Neural cell (in vitro differentiated cells): ENCODE data around the gene CCDC148. TPM values are rescaled to one million over a fixed set of nuclear protein-coding genes. Genes with fewer than 3 reads are reported as not detected.

Experiments used
- H2AFZ ChIP-seq: fragments of 200-600, 300-800 bp; sonication (generic), shearing (Covaris generic); 2 replicates; pipeline ENCODE4 v1.6.0; 2014; ENCODE audit warnings: low read depth, mild to moderate bottlenecking, antibody characterized with exemption, low read length, moderate library complexity
- H3F3A ChIP-seq: fragments of 200-600 bp; shearing (Covaris generic); 2 replicates; pipeline ENCODE4 v1.6.1; 2016; ENCODE audit warnings: mild to moderate bottlenecking, moderate library complexity, mixed read lengths, antibody characterized with exemption, low read length; ENCODE audit not compliant: insufficient read depth, poor library complexity, severe bottlenecking
- H3K27ac ChIP-seq: fragments of 200-600, 300-800 bp; sonication (generic), shearing (Covaris generic); 2 replicates; pipeline ENCODE4 v1.5.1; 2014; ENCODE audit warnings: mild to moderate bottlenecking, low read length, moderate library complexity
- H3K27me3 ChIP-seq: fragments of 300-800, 200-600 bp; sonication (generic), shearing (Covaris generic); 2 replicates; pipeline ENCODE4 v1.6.0; 2014; ENCODE audit warnings: mild to moderate bottlenecking, low read depth, low read length, moderate library complexity; ENCODE audit not compliant: insufficient read depth
- H3K36me3 ChIP-seq: fragments of 300-800, 200-600 bp; sonication (generic), shearing (Covaris generic); 2 replicates; pipeline ENCODE4 v1.5.1; 2014; ENCODE audit warnings: mild to moderate bottlenecking, antibody characterized with exemption, low read length, moderate library complexity; ENCODE audit not compliant: insufficient read depth
- H3K4me2 ChIP-seq: fragments of 300-800, 200-600 bp; sonication (generic), shearing (Covaris generic); 2 replicates; pipeline ENCODE4 v1.6.0; 2014; ENCODE audit warnings: mild to moderate bottlenecking, low read length
- H3K4me3 ChIP-seq: fragments of 300-800, 200-600 bp; sonication (generic), shearing (Covaris generic); 2 replicates; pipeline ENCODE4 v1.5.1; 2014; ENCODE audit warnings: mild to moderate bottlenecking, low read length, moderate library complexity
- H3K79me2 ChIP-seq: fragments of 200-600 bp; shearing (Covaris generic); replicated peaks from 2 replicates; pipeline ENCODE4 v1.6.0; 2014; ENCODE audit warnings: mild to moderate bottlenecking, low read length, moderate library complexity; ENCODE audit not compliant: insufficient read depth
- H3K9ac ChIP-seq: fragments of 300-800, 200-600 bp; sonication (generic), shearing (Covaris generic); 2 replicates; pipeline ENCODE4 v1.6.1; 2016; ENCODE audit warnings: mild to moderate bottlenecking, low read length, mixed read lengths
- H3K9me2 ChIP-seq: fragments of 200-600 bp; shearing (Covaris generic); 2 replicates; pipeline ENCODE4 v1.6.1; 2016; ENCODE audit warnings: mild to moderate bottlenecking, low read length, mixed read lengths; ENCODE audit not compliant: insufficient read depth
- H3K9me3 ChIP-seq: fragments of 200-600, 300-800 bp; sonication (generic), shearing (Covaris generic); 2 replicates; pipeline ENCODE4 v1.6.1; 2016; ENCODE audit warnings: mild to moderate bottlenecking, mixed run types, low read length, moderate library complexity, mixed read lengths
- H4K20me1 ChIP-seq: fragments of 200-600 bp; shearing (Covaris generic); 2 replicates; pipeline ENCODE4 v1.6.1; 2016; ENCODE audit warnings: mild to moderate bottlenecking, mixed run types; ENCODE audit not compliant: insufficient read depth
- CTCF ChIP-seq: fragments of 450-650 bp; IDR thresholded peaks from 2 replicates; pipeline ENCODE4 v1.5.1; 2014; ENCODE audit warnings: antibody characterized with exemption, mild to moderate bottlenecking, moderate library complexity; ENCODE audit not compliant: poor library complexity, severe bottlenecking
- EP300 ChIP-seq: fragments of 450-650 bp; conservative IDR thresholded peaks from 2 replicates; pipeline ENCODE4 v1.6.1; 2014; ENCODE audit warnings: antibody characterized with exemption, mild to moderate bottlenecking, moderate library complexity; ENCODE audit not compliant: poor library complexity, severe bottlenecking
- EZH2 ChIP-seq: fragments of 200-600, 300-800 bp; shearing (Covaris generic), sonication (generic); IDR thresholded peaks from 2 replicates; pipeline ENCODE4 v1.6.1; 2014; ENCODE audit warnings: antibody characterized with exemption, low read length, borderline replicate concordance, mild to moderate bottlenecking; ENCODE audit not compliant: insufficient read depth, poor library complexity, severe bottlenecking
- MXI1 ChIP-seq: fragments of 450-650 bp; conservative IDR thresholded peaks from 2 replicates; pipeline ENCODE4 v1.6.1; 2014; ENCODE audit warnings: antibody characterized with exemption, mild to moderate bottlenecking; ENCODE audit not compliant: poor library complexity, severe bottlenecking
- POLR2AphosphoS5 ChIP-seq: IDR thresholded peaks from 2 replicates; pipeline ENCODE4 v1.6.1; 2012
- RAD21 ChIP-seq: fragments of 450-650 bp; conservative IDR thresholded peaks from 2 replicates; pipeline ENCODE4 v1.6.1; 2014; ENCODE audit warnings: antibody characterized with exemption, mild to moderate bottlenecking, moderate library complexity
- REST ChIP-seq: IDR thresholded peaks from 2 replicates; pipeline ENCODE4 v1.6.1; 2012; ENCODE audit warnings: borderline replicate concordance
- SMC3 ChIP-seq: fragments of 450-650 bp; conservative IDR thresholded peaks from 2 replicates; pipeline ENCODE4 v1.6.1; 2014; ENCODE audit warnings: antibody characterized with exemption, mild to moderate bottlenecking, moderate library complexity; ENCODE audit not compliant: poor library complexity
- TAF1 ChIP-seq: IDR thresholded peaks from 2 replicates; pipeline ENCODE4 v1.6.1; 2012; ENCODE audit warnings: low read depth
- polyA plus RNA-seq: library from polyadenylated mRNA; depleted of rRNA; stranded (reverse); fragments of >200 nt; gene quantifications from 2 replicates; pipeline ENCODE4 v1.2.3, GENCODE V29; 2014

CCDC148 gene
- polyA plus RNA-seq, 1 donor from 2014 or later, result 1.8 TPM

DNA sequence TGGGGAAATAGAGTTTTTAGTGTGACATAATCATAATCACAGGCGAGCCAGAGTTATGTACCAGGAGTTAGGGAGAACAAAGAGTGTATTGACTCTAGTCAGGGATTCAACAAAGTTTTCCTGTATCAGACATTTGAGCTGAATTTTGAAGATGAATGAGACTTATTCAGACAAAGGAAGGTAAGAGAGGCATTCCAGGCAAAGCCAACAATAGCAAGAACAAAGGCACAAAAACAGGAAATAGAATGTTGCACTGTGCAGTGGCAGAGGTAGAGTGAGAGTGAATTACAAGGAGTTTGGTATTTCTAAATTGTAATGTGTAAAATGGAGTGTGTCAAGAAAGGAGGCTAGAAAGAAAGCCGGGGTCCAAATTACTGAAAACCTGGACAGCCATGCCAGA lies 156.2 kb downstream of the CCDC148 start:
- Histone ChIP-seq H3K4me2 (no peak overlapping the region), H2AFZ (no peak overlapping the region), H3K79me2 (no peaks in the 10 kb centered on the region), H3K9me3 (no peaks in the 10 kb centered on the region), H4K20me1 (no peaks in the 10 kb centered on the region), H3F3A (no peaks in the 10 kb centered on the region), H3K36me3 (no peaks in the 10 kb centered on the region), H3K4me3 (no peak overlapping the region), H3K9ac (no peak overlapping the region), H3K9me2 (no peaks in the 10 kb centered on the region), H3K27me3 (no peaks in the 10 kb centered on the region), H3K27ac (no peak overlapping the region)
- TF ChIP-seq MXI1, result no peak
- no peak for TF ChIP-seq SMC3
- no peak for TF ChIP-seq CTCF
- TF ChIP-seq EP300, result no peak
- TF ChIP-seq TAF1, result no peak
- no peak for TF ChIP-seq EZH2
- TF ChIP-seq REST, result no peak
- no peak for TF ChIP-seq POLR2AphosphoS5
- no peak for TF ChIP-seq RAD21

DNA sequence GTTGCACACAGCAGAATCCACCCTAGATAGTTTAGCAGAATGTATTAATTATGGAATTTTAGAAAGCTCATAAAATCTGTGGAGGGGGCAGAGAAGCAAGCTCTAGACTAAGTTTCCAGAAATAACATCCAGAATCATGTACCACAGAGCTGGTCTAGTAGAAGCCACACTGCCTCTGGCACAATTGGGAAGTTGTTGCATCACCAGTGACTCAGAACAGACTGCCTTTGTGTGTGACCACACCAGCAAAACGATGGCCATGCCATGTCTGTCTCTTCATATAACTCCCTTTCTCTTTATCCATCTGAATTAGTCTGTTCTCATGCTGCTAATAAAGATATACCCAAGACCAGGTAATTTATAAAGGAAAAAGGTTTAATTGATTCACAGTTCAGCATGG lies 158.9 kb downstream of the CCDC148 start:
- H3K79me2 ChIP-seq, result no peaks in the 10 kb centered on the region
- H3K9me3 ChIP-seq, result no peaks in the 10 kb centered on the region
- no peak for TF ChIP-seq REST
- TF ChIP-seq POLR2AphosphoS5, result no peak
- no peak for TF ChIP-seq CTCF
- no peak for TF ChIP-seq EP300
- no peaks in the 10 kb centered on the region for H3K27me3 ChIP-seq
- H2AFZ ChIP-seq, result no peak overlapping the region
- no peaks in the 10 kb centered on the region for H3F3A ChIP-seq
- H3K9ac ChIP-seq, result no peak overlapping the region
- H3K4me3 ChIP-seq, result no peak overlapping the region
- H3K27ac ChIP-seq, result no peak overlapping the region
- H3K4me2 ChIP-seq, result no peak overlapping the region
- H3K9me2 ChIP-seq, result no peaks in the 10 kb centered on the region
- no peaks in the 10 kb centered on the region for H3K36me3 ChIP-seq
- no peaks in the 10 kb centered on the region for H4K20me1 ChIP-seq
